Lung (tissue), 12 donors: ENCODE data around the gene TNNI2. TPM values are rescaled to one million over a fixed set of nuclear protein-coding genes. Genes with fewer than 3 reads are reported as not detected.

Experiments
- ATAC-seq: fragments of 200-7000 bp; cut with Tn5 transposase; one replicate; pipeline ENCODE4 v1.9.1; 2020; ENCODE audit warnings: moderate number of reproducible peaks; ENCODE audit not compliant: insufficient read depth, low FRiP score
- DNase-seq, 3 donors: peaks; one replicate each; pipeline ENCODE4 v3.0.0-alpha.2; 2013 to 2017
- H3K27ac ChIP-seq, 2 donors: one replicate each; pipeline ENCODE4 v1.5.1; 2013; ENCODE audit warnings: mild to moderate bottlenecking in 2 of 2, moderate library complexity in 2 of 2, control low read depth in 1 of 2, inconsistent platforms in 1 of 2, low read depth in 1 of 2, low read length in 1 of 2
- H3K27me3 ChIP-seq, 3 donors: one replicate each; pipeline ENCODE4 v1.5.1; 2013; ENCODE audit warnings: low read length in 2 of 3; ENCODE audit not compliant: control insufficient read depth in 3 of 3, insufficient read depth in 3 of 3
- H3K36me3 ChIP-seq, 4 donors: one replicate each; pipeline ENCODE4 v1.5.1; 2013; ENCODE audit warnings: low read length in 4 of 4, mild to moderate bottlenecking in 1 of 4, moderate library complexity in 1 of 4; ENCODE audit not compliant: control insufficient read depth in 4 of 4, insufficient read depth in 4 of 4
- H3K4me1 ChIP-seq, 5 donors: one replicate each; pipeline ENCODE4 v1.5.1; 2013; ENCODE audit warnings: low read length in 5 of 5, mild to moderate bottlenecking in 2 of 5, moderate library complexity in 1 of 5; ENCODE audit not compliant: control insufficient read depth in 5 of 5, insufficient read depth in 5 of 5
- H3K4me3 ChIP-seq: one replicate; pipeline ENCODE4 v1.5.1; 2013; ENCODE audit warnings: mild to moderate bottlenecking, control low read depth, moderate library complexity
- H3K9ac ChIP-seq, 2 donors: one replicate each; pipeline ENCODE4 v1.5.1; 2013; ENCODE audit warnings: low read length in 2 of 2, control low read depth in 1 of 2; ENCODE audit not compliant: insufficient read depth in 1 of 2
- H3K9me3 ChIP-seq, 4 donors: one replicate each; pipeline ENCODE4 v1.5.1; 2013; ENCODE audit warnings: low read length in 3 of 4, mild to moderate bottlenecking in 1 of 4, moderate library complexity in 1 of 4; ENCODE audit not compliant: control insufficient read depth in 4 of 4, insufficient read depth in 3 of 4
- CTCF ChIP-seq: IDR thresholded peaks from 2 replicates; pipeline ENCODE4 v1.5.1; 2012; ENCODE audit warnings: mild to moderate bottlenecking; ENCODE audit errors: control extremely low read depth, extremely low read depth
- WGBS, 2 donors: extraction: QIAGEN DNeasy Blood & Tissue Kit; methylation state at CpG; one replicate each; pipeline ENCODE4 v1.1.7; 2013; 5-methylcytosine and 5-hydroxymethylcytosine counted together
- polyA plus RNA-seq, 2 donors: library from polyadenylated mRNA; stranded (reverse); fragments of 200-250 nt; gene quantifications; one replicate each; pipeline ENCODE4 v1.2.1, GENCODE V29; 2013
- total RNA-seq, 2 donors: library from RNA; depleted of rRNA in 1 of 2; stranded (reverse); fragments of >200 nt in 1 of 2; gene quantifications; one replicate each; pipeline ENCODE4 v1.2.1, GENCODE V29; 2014 to 2021
- donor health status: control.
- donor health status: control.
- donor health status: Bipolar disorder and iron deficiency.
- donor health status: healthy.
- donor health status: DM: yes; HTN: yes; CAD: no.

Gene TNNI2
- total and polyA plus RNA-seq, 4 donors, result 3.1 to 35.8 (median 12.2) TPM

GRCh38 chr11:1821562-1821961 lies 17.2 kb upstream of the TNNI2 start:
- peaks cover 0 to 9% (median 1%) of the 10 kb centered on the region in 5 donors for H3K4me1 ChIP-seq
- peaks cover 0 to 2% (median 0%) of the 10 kb centered on the region in 3 donors for H3K27me3 ChIP-seq
- ATAC-seq, result no peak
- TF ChIP-seq CTCF, result no peak
- no peak overlapping the region for H3K27ac ChIP-seq
- H3K9ac ChIP-seq, result no peak overlapping the region
- no peak for DNase-seq
- H3K36me3 ChIP-seq, result no peaks in the 10 kb centered on the region
- H3K9me3 ChIP-seq, result peaks cover 0 to 12% (median 4%) of the 10 kb centered on the region in 4 donors
- no peak overlapping the region for H3K4me3 ChIP-seq

GRCh38 chr11:1822648-1823375 lies 16.0 kb upstream of the TNNI2 start:
- TF ChIP-seq CTCF, result no peak
- Histone ChIP-seq H3K27me3 (peaks cover 0 to 2% (median 0%) of the 10 kb centered on the region in 3 donors), H3K27ac (no peak overlapping the region), H3K4me1 (peaks cover 0 to 22% (median 5%) of the 10 kb centered on the region in 5 donors), H3K4me3 (no peak overlapping the region), H3K36me3 (no peaks in the 10 kb centered on the region), H3K9me3 (peaks cover 0 to 8% (median 4%) of the 10 kb centered on the region in 4 donors), H3K9ac (no peak overlapping the region)
- no peak for DNase-seq
- no peak for ATAC-seq
- 80 to 95% methylated on average over 8 of the region's 8 CpGs for WGBS, 2 donors

GRCh38 chr11:1823376-1824220 lies 15.2 kb upstream of the TNNI2 start:
- TF ChIP-seq CTCF, result no peak
- 95 to 98% methylated on average over 19 of the region's 19 CpGs for WGBS, 2 donors
- Histone ChIP-seq H3K9me3 (peaks cover 0 to 7% (median 3%) of the 10 kb centered on the region in 4 donors), H3K27ac (no peak overlapping the region), H3K4me3 (no peak overlapping the region), H3K9ac (no peak overlapping the region), H3K36me3 (no peaks in the 10 kb centered on the region), H3K27me3 (no peaks in the 10 kb centered on the region), H3K4me1 (peaks cover 0 to 23% (median 5%) of the 10 kb centered on the region in 5 donors)
- ATAC-seq (no peak), DNase-seq (no peak)
